Muscle of back (tissue), 13 donors: ENCODE data around the gene RAB6D. TPM values are rescaled to one million over a fixed set of nuclear protein-coding genes. Genes with fewer than 3 reads are reported as not detected.
"Not testable (repeated sequence)": the region's sequence is repeated elsewhere in the genome, so short reads cannot be mapped to it uniquely, and the experiment has no call there.

Experiments
- DNase-seq, 3 donors: peaks; one replicate each; pipeline versions ENCODE4 v3.0.0 to v3.0.0-alpha.2; 2013
- long read RNA-seq, 9 donors: transcript quantifications; one replicate each; lab custom pipeline, GENCODE V29; 2026
- polyA plus RNA-seq, 10 donors: library from polyadenylated mRNA; unstranded; fragments of 120-200 nt; gene quantifications; one replicate each; pipeline ENCODE4 v1.2.1, GENCODE V29; 2013; ENCODE audit not compliant: insufficient read length in 10 of 10

Gene RAB6D
- polyA plus RNA-seq, result 1 to 10 TPM; 1.1 to 2.3 (median 1.5) TPM
- long read RNA-seq, donor 1, result 0 reads
- long read RNA-seq, donor 2, result 0 reads
- long read RNA-seq, donor 3, result 0 reads
- long read RNA-seq, donor 4, result 0 reads
- long read RNA-seq, donor 5, result 0 reads
- long read RNA-seq, donor 6, result 0 reads
- long read RNA-seq, donor 7, result 0 reads
- long read RNA-seq, donor 8, result 0 reads
- long read RNA-seq, donor 9, result 0 reads

- DNase-seq, result peak in 2 of 3 donors; percentile 5 to 45
Observed at GRCh38 chr2:131363703-131364186, at the start of gene RAB6D. TSS of gene RAB6D (minus strand) at chr2:131364168. CDS start at chr2:131363720, 448 bp downstream.

- peak; percentile 40 to 79 (median 60) for DNase-seq
Observed at GRCh38 chr2:131413148-131413747, 49.3 kb upstream of the RAB6D start.

DNA sequence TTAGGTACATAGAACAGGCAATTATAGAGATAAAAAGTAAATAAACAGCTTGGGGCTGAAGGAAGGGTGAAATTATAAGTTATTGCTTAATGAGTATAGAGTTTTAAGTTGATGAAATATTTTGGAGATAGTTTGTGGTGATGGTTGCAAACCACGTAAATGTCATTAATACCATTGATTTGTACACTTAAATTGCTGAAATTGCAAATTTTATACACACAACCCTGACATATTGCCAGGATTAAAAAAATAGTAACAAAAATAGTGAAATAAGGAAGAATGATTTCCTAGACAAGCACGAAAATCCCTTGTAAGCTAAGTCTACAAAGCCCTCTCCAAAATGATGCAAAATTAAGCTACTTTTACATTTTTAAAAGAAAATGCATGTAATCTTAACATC is 46.2 kb upstream of the RAB6D start:
- no peak for DNase-seq

GRCh38 chr2:131408778-131409177 is 44.8 kb upstream of the RAB6D start:
- DNase-seq, result no peak

- no peak for DNase-seq
Observed at GRCh38 chr2:131408207-131408606, 44.2 kb upstream of the RAB6D start.

DNA sequence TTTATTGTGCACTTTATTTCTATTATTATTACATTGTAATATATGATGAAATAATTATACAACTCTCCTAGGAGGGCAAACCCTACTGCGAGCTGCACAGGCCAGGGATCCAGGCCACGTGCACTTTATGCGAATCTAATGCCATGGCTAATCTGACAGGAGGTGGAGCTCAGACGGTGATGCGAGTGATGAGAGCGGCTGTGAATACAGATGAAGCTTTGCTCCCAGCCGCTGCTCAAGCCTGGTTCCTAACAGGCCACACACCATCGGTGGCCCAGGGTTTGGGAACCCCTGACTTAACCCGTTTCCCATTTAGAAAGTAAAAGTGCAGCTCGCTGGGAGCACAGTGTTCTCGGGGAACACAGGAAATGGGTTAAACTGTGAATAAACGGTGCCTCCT is 40.8 kb upstream of the RAB6D start:
- DNase-seq, result no peak

DNA sequence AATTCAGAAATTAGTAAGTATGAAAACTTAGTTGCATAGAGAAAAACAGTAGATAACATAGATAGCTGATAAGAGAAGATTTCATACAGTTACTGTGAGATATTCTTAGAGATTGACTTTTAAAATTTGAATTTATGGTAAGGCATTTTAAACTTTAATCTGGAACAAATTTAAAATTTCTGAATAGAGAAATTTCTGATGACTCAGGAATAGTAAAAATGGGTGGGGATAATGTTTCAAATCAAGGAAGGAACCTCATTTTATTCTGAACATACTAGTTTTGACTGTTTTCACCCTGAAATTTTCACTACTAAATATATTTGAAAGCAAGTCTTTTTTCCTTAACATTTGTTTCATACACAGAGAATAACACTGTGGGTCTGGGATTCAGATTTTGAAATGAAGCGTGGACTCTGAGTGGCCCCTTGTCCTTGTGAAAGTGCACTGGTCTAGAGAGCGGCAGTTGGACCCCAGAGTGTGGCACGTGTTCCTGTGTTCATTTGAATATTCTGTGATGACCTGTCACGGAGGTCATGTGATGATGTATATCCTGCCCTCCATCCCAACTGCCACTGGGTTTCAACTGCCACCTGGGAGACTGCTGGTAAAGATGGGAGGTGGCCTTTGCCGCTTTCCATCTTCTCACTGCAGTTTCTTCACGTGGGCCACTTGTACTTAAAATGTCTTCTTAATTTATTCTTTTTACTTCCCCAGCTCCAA is 38.5 kb upstream of the RAB6D start:
- no peak for DNase-seq

DNA sequence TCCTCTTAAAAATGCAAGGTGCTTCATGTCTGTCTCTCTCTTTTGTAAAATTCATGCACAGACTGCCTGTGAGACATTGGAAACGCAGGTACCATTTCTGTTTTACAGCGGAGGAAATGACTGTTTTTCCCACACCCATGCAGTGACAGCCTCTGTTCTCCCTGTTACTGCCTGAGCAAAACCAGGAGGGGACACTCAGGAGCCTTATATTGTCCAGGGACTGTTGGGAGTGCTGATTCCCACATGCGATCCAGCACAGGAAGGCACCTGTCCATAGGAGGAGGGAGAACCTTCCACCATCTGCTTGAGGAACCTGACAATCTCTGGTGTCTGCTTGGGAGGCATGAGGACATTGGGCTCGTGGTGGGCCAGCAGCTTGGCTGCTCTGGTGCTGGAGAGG is 36.9 kb upstream of the RAB6D start:
- no peak for DNase-seq

DNA sequence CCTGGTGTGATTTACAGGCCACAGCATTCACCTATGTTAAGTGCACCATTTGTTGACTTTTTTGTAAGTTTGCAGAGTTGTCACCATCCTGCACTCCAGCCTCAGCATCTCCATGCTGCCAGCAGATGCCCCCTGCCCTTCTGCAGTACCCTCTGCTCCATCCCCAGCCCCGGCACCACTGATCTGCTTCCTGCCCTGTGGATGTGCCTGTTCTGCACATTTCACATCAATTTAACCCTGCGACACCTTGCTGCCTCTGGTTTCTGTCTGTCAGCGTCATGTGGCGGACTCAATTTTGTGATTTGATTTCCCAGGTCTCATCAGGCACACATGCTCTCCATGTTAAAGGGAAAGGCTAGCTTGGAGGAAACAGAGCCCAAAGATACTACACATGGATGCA is 36.5 kb upstream of the RAB6D start:
- not testable (repeated sequence) for DNase-seq

GRCh38 chr2:131396209-131396608 is 32.2 kb upstream of the RAB6D start:
- not testable (repeated sequence) for DNase-seq

- DNase-seq, result peak in 1 of 3 donors; percentile 22
Observed at GRCh38 chr2:131395024-131395645, 31.2 kb upstream of the RAB6D start.

GRCh38 chr2:131394147-131394931 is 30.4 kb upstream of the RAB6D start:
- peak in 1 of 3 donors; percentile 48 for DNase-seq

GRCh38 chr2:131391953-131392352 is 28.0 kb upstream of the RAB6D start:
- DNase-seq, result not testable (repeated sequence)

GRCh38 chr2:131391471-131391870 is 27.5 kb upstream of the RAB6D start:
- not testable (repeated sequence) for DNase-seq

DNA sequence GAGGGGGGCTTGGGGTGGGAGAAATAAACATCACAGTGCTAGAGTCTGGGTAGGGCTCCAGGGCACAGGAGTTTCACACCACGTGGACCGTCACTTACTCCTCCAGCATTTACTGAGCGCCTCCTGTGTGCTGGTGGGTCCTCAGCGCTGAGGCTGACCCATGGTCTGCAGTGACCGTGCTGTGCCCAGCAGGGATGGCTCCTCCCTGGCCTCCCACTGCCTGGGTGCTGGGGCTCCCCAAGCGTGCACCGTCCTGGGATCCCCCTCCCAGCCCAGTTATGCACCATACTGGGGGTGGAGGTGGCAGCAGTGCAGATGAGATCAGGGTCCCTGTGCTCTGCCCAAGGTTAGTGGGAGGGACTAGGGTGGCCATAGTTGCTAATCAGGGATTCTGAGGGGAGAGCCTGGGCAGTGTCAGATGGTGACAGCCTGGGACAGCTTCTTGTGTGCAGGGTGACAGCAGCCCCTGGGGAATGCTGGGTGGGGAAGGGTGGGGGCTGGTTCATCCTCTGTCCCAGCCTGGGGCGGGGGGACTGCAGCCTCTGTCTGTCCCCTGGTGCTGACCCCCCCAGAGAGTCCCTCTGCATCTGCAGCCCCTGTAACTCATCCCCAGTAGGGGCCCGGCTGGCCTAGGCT is 26.6 kb upstream of the RAB6D start:
- DNase-seq, result not testable (repeated sequence)

DNA sequence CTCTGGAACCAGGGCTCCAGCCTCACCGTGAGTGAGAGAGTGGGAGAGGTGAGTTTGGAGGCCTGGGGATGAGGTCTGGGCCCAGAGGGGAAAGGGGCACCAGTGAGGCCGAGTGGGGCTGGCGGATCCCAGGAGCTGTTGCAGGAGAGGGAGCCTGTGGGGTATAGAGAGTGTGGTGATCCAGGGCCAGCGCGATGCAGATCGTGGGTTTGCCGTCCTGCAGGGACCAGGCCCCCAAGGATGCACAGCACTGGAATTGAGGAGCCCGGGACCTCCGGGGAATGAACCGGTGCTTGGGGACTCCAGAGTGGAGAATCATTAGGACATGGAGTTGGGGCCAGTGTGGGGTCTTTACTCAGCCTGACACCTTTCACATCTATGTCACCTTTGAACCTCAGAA is 25.7 kb upstream of the RAB6D start:
- DNase-seq, result no peak

DNA sequence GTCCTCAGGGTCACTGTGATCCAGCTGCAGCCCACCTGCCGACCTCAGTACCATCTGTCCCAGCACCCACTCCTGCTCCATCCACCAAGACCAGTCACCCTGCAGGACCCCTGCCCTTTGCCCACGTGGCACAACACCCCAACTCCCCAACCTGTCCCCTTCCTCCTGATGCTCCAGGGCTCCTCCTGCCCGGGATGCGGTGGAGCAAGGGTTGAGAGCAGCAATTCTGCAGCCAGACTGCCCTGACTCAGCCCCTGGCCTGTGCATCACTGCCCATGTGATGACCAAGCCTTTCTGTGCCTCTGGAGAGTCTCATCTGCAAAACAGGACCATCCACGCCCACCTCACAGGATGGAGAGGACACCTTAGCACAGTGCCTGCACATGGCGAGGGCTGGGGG is 24.9 kb upstream of the RAB6D start:
- not testable (repeated sequence) for DNase-seq

GRCh38 chr2:131373111-131373510 is 9.1 kb upstream of the RAB6D start:
- not testable (repeated sequence) for DNase-seq

GRCh38 chr2:131369954-131370353 is 6.0 kb upstream of the RAB6D start:
- no peak for DNase-seq

- not testable (repeated sequence) for DNase-seq
Observed at GRCh38 chr2:131368493-131369066, 4.6 kb upstream of the RAB6D start.

DNA sequence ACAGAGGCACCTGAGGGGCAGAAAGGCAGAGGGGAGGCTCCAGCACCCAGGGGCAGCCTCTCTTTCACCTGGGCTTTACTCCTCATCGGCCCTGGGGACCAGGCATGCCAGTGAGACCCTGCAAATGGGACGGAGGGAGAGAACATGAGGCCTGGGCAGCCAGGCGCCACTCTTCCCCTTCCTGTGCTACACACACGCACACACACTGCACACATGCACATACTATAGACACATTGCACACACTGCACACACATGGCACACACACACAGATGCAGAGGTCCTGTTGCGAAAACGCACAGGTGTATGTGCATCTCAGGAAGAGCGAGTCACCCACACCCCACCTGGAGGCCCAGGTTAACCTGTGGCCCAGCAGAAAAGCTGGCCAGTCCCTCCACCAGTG is 3.4 kb upstream of the RAB6D start:
- no peak for DNase-seq
